H1 (cell line): ENCODE data around the gene CDKN1A. TPM values are rescaled to one million over a fixed set of nuclear protein-coding genes. Genes with fewer than 3 reads are reported as not detected.

Experiments used
- CTCF ChIA-PET: fragments of 300-600 bp; sonication (Branson Sonifier 250); formaldehyde crosslinking; loops from one replicate; lab custom pipeline; 2021; ENCODE audit not compliant: partially characterized antibody; lab: Charles Lee
- POLR2A ChIA-PET: fragments of 300-600 bp; sonication (Branson Sonifier 250); formaldehyde crosslinking; loops from one replicate; lab custom pipeline; 2021; ENCODE audit warnings: inconsistent platforms; ENCODE audit not compliant: partially characterized antibody; lab: Charles Lee
- DNase-seq, 2 experiments: peaks; one replicate each; pipeline versions ENCODE4 v3.0.0 to v3.0.0-alpha.2; 2010 to 2022; ENCODE audit warnings: low spot score in 2 of 2, low read depth in 1 of 2, mixed read lengths in 1 of 2
- FAIRE-seq: peaks from 2 replicates; lab custom pipeline; 2011; peaks lifted over from hg19 to GRCh38; lab: Jason Lieb, UNC
- H2AFZ ChIP-seq: 2 replicates; pipeline ENCODE4 v1.8.1; 2012; ENCODE audit warnings: low read length, inconsistent platforms
- H2AK5ac ChIP-seq: 2 replicates; pipeline ENCODE4 v1.6.1; 2013; ENCODE audit warnings: low read depth, low read length
- H2BK120ac ChIP-seq: replicated peaks from 2 replicates; pipeline ENCODE3; 2013; ENCODE audit warnings: low read depth, low read length, inconsistent platforms
- H2BK12ac ChIP-seq: 2 replicates; pipeline ENCODE4 v1.6.1; 2013; ENCODE audit warnings: low read depth, low read length
- H2BK15ac ChIP-seq: 2 replicates; pipeline ENCODE4 v1.6.1; 2013; ENCODE audit warnings: low read length
- H2BK20ac ChIP-seq: 2 replicates; pipeline ENCODE4 v1.6.1; 2013; ENCODE audit warnings: low read length
- H2BK5ac ChIP-seq: 2 replicates; pipeline ENCODE4 v1.6.1; 2013; ENCODE audit warnings: low read depth, low read length
- H3K14ac ChIP-seq: 2 replicates; pipeline ENCODE4 v1.6.1; 2013; ENCODE audit warnings: inconsistent platforms; ENCODE audit not compliant: insufficient read length
- H3K18ac ChIP-seq: 2 replicates; pipeline ENCODE4 v1.6.1; 2013; ENCODE audit warnings: low read length; ENCODE audit errors: extremely low read depth
- H3K23ac ChIP-seq: 2 replicates; pipeline ENCODE4 v1.6.1; 2013; ENCODE audit warnings: inconsistent platforms; ENCODE audit not compliant: insufficient read length
- H3K23me2 ChIP-seq: 2 replicates; pipeline ENCODE4 v1.6.1; 2013; ENCODE audit warnings: low read depth, low read length
- H3K27ac ChIP-seq: 2 replicates; pipeline ENCODE4 v1.6.1; 2011; ENCODE audit warnings: low read depth, low read length, inconsistent platforms
- H3K27me3 ChIP-seq, 4 experiments: replicated peaks in 1 of 4; 1 replicate in 1 of 4; 2 replicates in 3 of 4; pipeline versions ENCODE4 v1.6.1 to v1.8.1; 2011 to 2013; ENCODE audit warnings: low read length in 3 of 4, mild to moderate bottlenecking in 3 of 4, inconsistent platforms in 2 of 4, mixed read lengths in 2 of 4, moderate library complexity in 1 of 4; ENCODE audit not compliant: control insufficient read depth in 3 of 4, insufficient read depth in 3 of 4; ENCODE audit errors: extremely low read depth in 1 of 4
- H3K36me3 ChIP-seq, 4 experiments: 2 replicates each; pipeline versions ENCODE4 v1.6.1 to v1.8.1; 2011 to 2013; ENCODE audit warnings: mild to moderate bottlenecking in 4 of 4, low read length in 3 of 4, moderate library complexity in 2 of 4, control low read depth in 1 of 4, inconsistent platforms in 1 of 4; ENCODE audit not compliant: insufficient read depth in 4 of 4, control insufficient read depth in 2 of 4
- H3K4ac ChIP-seq: replicated peaks from 2 replicates; pipeline ENCODE3; 2013; ENCODE audit warnings: low read length, low read depth, mixed read lengths, inconsistent platforms; ENCODE audit not compliant: insufficient read length
- H3K4me1 ChIP-seq, 4 experiments: replicated peaks in 1 of 4; 1 replicate in 1 of 4; 2 replicates in 3 of 4; pipeline versions ENCODE4 v1.6.1 to v1.8.1; 2011 to 2013; ENCODE audit warnings: low read length in 3 of 4, inconsistent platforms in 2 of 4, mixed read lengths in 1 of 4; ENCODE audit not compliant: insufficient read depth in 4 of 4, control insufficient read depth in 3 of 4
- H3K4me2 ChIP-seq, 2 experiments: 2 replicates each; pipeline versions ENCODE4 v1.6.1 to v1.8.1; 2011 to 2013; ENCODE audit warnings: low read depth in 2 of 2, low read length in 2 of 2, control low read depth in 1 of 2, inconsistent platforms in 1 of 2, mild to moderate bottlenecking in 1 of 2; ENCODE audit not compliant: insufficient read depth in 1 of 2
- H3K4me3 ChIP-seq, 4 experiments: fragments of 200-600, 300-600 bp in 1 of 4; sonication (generic), shearing (Covaris generic), sonication (Bioruptor Twin) in 1 of 4; 2 replicates each; pipeline versions ENCODE4 v1.5.1 to v1.8.1; 2011 to 2016; ENCODE audit warnings: low read length in 4 of 4, low read depth in 3 of 4, control low read depth in 2 of 4, inconsistent platforms in 2 of 4, mild to moderate bottlenecking in 2 of 4, mixed read lengths in 1 of 4, moderate library complexity in 1 of 4; ENCODE audit not compliant: insufficient read depth in 2 of 4; ENCODE audit errors: extremely low read depth in 1 of 4
- H3K56ac ChIP-seq: replicated peaks from 2 replicates; pipeline ENCODE3; 2013; ENCODE audit warnings: low read depth, mild to moderate bottlenecking, mixed read lengths, low read length, inconsistent platforms; ENCODE audit not compliant: insufficient read length
- H3K79me1 ChIP-seq: 2 replicates; pipeline ENCODE4 v1.6.1; 2013; ENCODE audit warnings: low read depth, low read length, control low read depth
- H3K79me2 ChIP-seq, 2 experiments: 2 replicates each; pipeline versions ENCODE4 v1.6.1 to v1.8.1; 2012 to 2013; ENCODE audit warnings: low read length in 2 of 2, mild to moderate bottlenecking in 2 of 2, inconsistent platforms in 1 of 2; ENCODE audit not compliant: insufficient read depth in 2 of 2, control insufficient read depth in 1 of 2
- H3K9ac ChIP-seq, 4 experiments: replicated peaks in 1 of 4; 1 replicate in 1 of 4; 2 replicates in 3 of 4; pipeline versions ENCODE4 v1.6.1 to v1.8.1; 2011 to 2013; ENCODE audit warnings: low read depth in 3 of 4, low read length in 3 of 4, control low read depth in 2 of 4, mild to moderate bottlenecking in 2 of 4, moderate library complexity in 2 of 4, inconsistent platforms in 1 of 4; ENCODE audit errors: extremely low read depth in 1 of 4
- H3K9me3 ChIP-seq, 2 experiments: 2 replicates each; pipeline versions ENCODE4 v1.6.1 to v1.8.1; 2012 to 2013; ENCODE audit warnings: mild to moderate bottlenecking in 2 of 2, moderate library complexity in 2 of 2, control low read depth in 1 of 2, inconsistent platforms in 1 of 2, low read depth in 1 of 2, low read length in 1 of 2, mixed read lengths in 1 of 2; ENCODE audit not compliant: insufficient read depth in 2 of 2
- H4K20me1 ChIP-seq, 2 experiments: replicated peaks in 1 of 2; 2 replicates each; pipeline versions ENCODE3 to v1.8.1; 2011 to 2013; ENCODE audit warnings: inconsistent platforms in 2 of 2, low read length in 2 of 2, mild to moderate bottlenecking in 1 of 2; ENCODE audit not compliant: insufficient read depth in 2 of 2, control insufficient read depth in 1 of 2
- H4K5ac ChIP-seq: 2 replicates; pipeline ENCODE4 v1.6.1; 2013; ENCODE audit warnings: low read length, low read depth, mixed read lengths, inconsistent platforms; ENCODE audit not compliant: insufficient read length
- H4K8ac ChIP-seq: 2 replicates; pipeline ENCODE4 v1.8.0; 2013; ENCODE audit warnings: mild to moderate bottlenecking, moderate library complexity, low read length, inconsistent platforms; ENCODE audit not compliant: insufficient read depth; ENCODE audit errors: extremely low read depth
- H4K91ac ChIP-seq: replicated peaks from 2 replicates; pipeline ENCODE3; 2013; ENCODE audit warnings: low read length, mixed read lengths, inconsistent platforms; ENCODE audit not compliant: insufficient read length
- HDAC2 ChIP-seq, 2 experiments: fragments of 300-600 bp in 1 of 2; sonication (generic) in 1 of 2; IDR thresholded peaks; 2 replicates each; pipeline ENCODE4 v1.6.1; 2011 to 2012; ENCODE audit warnings: low read depth in 2 of 2, low read length in 2 of 2, mild to moderate bottlenecking in 2 of 2, moderate library complexity in 2 of 2, borderline replicate concordance in 1 of 2, inconsistent platforms in 1 of 2
- TAF1 ChIP-seq: IDR thresholded peaks from 2 replicates; pipeline ENCODE4 v1.6.1; 2011; ENCODE audit warnings: mild to moderate bottlenecking, low read depth, low read length
- WGBS, 2 experiments: shearing (Covaris generic) in 1 of 2; methylation state at CpG; one replicate each; pipeline versions ENCODE4 v1.1.6 to v1.1.7; 2013 to 2015; ENCODE audit warnings: low lambda C conversion rate in 2 of 2, mixed read lengths in 2 of 2, inconsistent platforms in 1 of 2, low coverage in 1 of 2, missing lambda C conversion rate in 1 of 2; ENCODE audit not compliant: insufficient replicate concordance in 2 of 2, insufficient coverage in 1 of 2, insufficient read length in 1 of 2; ENCODE audit errors: extremely low coverage in 1 of 2, missing lambda C conversion rate in 1 of 2; 5-methylcytosine and 5-hydroxymethylcytosine counted together
- polyA plus RNA-seq, 7 experiments: library from polyadenylated mRNA; depleted of rRNA in 3 of 7; stranded (reverse) in 5 of 7; unstranded in 2 of 7; fragments of >200 nt in 5 of 7; fragments of 200-250 nt in 2 of 7; gene quantifications; 1 replicate in 5 of 7; 2 replicates in 1 of 7; 4 replicates in 1 of 7; pipeline versions ENCODE4 v1.2.1 to v1.2.3, GENCODE V29; 2011 to 2013; ENCODE audit warnings: missing spikeins in 2 of 7, mixed read lengths in 2 of 7
- total RNA-seq: library from RNA; stranded (reverse); fragmentation: NEBNext Ultra II Directional; extraction: Animal tissue kit (Norgen Biotek cat#: 25700); gene quantifications from 2 replicates; pipeline ENCODE4 v1.2.1, GENCODE V29; 2021

Gene CDKN1A
- total and polyA plus RNA-seq, 2 of the 8 experiments (the other 6 are each of a cell fraction or from before 2014, with no cell fraction given) = 15.2 to 36.0 TPM

GRCh38 chr6:36703982-36704381 is 25.5 kb downstream of the CDKN1A start:
- no peak for FAIRE-seq
- no peak overlapping the region for H2BK15ac ChIP-seq
- TF ChIP-seq TAF1 (no peak), HDAC2 (IDR thresholded peaks at IDR 0.05; ENCODE audit: borderline replicate concordance in 1 of 2, low read depth in 2 of 2, low read length in 2 of 2) (no peak)

More at GRCh38 chr6:36703982-36704381, 25.5 kb downstream of the CDKN1A start:
- no peak overlapping the region for H2AK5ac ChIP-seq
- no peak overlapping the region for H2BK20ac ChIP-seq
- no peak overlapping the region for H3K18ac ChIP-seq
- no peak overlapping the region for H3K4ac ChIP-seq
- H4K20me1 ChIP-seq = no peaks in the 10 kb centered on the region
- no peaks in the 10 kb centered on the region for H3K79me2 ChIP-seq
- no peak overlapping the region for H3K56ac ChIP-seq
- H3K9me3 ChIP-seq = no peaks in the 10 kb centered on the region
- no peak overlapping the region for H3K9ac ChIP-seq
- H4K91ac ChIP-seq = no peak overlapping the region
- no peaks in the 10 kb centered on the region for H3K79me1 ChIP-seq
- H3K27me3 ChIP-seq = no peaks in the 10 kb centered on the region
- POLR2A ChIA-PET = interaction anchor here (1.1 kb wide), 1 partner anchor 109 kb away, joined by 3 read pairs; no protein-coding TSS in a partner anchor
- WGBS, 2 experiments = 84% methylated on average over 18 of the region's 18 CpGs; no CpG with 5 or more reads in 1 of the 2 experiments
- H3K4me3 ChIP-seq = no peak overlapping the region
- no peak overlapping the region for H3K23ac ChIP-seq
- no peak overlapping the region for H3K14ac ChIP-seq
- H4K8ac ChIP-seq = no peak overlapping the region
- H3K36me3 ChIP-seq = no peaks in the 10 kb centered on the region
- no peaks in the 10 kb centered on the region for H3K23me2 ChIP-seq
- H2AFZ ChIP-seq = no peak overlapping the region
- no peak overlapping the region for H2BK5ac ChIP-seq
- H3K27ac ChIP-seq = no peak overlapping the region
- H3K4me1 ChIP-seq = no peaks in the 10 kb centered on the region
- no peak overlapping the region for H4K5ac ChIP-seq
- no peak overlapping the region for H2BK12ac ChIP-seq
- no peak overlapping the region for H2BK120ac ChIP-seq
- DNase-seq = no peak
- CTCF ChIA-PET = interaction anchor here (0.7 to 8.6 kb wide), 5 partner anchors 14 to 89 kb away, joined by 3 to 52 read pairs (median 5); no protein-coding TSS in a partner anchor
- H3K4me2 ChIP-seq = no peak overlapping the region
